ENCODE measurements around the gene SLC4A1.

Gene SLC4A1

DNA sequence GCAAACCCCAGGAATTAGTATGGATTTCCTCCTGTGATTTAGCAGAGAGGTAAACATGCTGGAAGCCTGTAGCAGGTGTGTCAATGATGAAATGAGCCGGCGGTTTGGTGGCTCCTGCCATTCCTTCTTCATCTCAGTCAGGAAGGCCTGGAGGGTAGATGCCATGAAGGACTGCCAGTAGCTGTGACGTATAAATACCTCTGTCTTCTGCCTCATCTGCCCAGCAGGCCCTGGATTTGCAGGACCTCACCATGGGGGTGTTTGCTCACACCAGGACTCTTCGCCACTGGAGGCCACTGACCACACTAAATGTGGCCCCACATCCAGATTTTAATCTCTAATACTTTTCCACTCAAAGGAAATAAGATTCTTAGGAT lies 16.1 kb upstream of the SLC4A1 start:
- no peak for DNase-seq (ENCODE audit: low spot score)
- no peak for FAIRE-seq

DNA sequence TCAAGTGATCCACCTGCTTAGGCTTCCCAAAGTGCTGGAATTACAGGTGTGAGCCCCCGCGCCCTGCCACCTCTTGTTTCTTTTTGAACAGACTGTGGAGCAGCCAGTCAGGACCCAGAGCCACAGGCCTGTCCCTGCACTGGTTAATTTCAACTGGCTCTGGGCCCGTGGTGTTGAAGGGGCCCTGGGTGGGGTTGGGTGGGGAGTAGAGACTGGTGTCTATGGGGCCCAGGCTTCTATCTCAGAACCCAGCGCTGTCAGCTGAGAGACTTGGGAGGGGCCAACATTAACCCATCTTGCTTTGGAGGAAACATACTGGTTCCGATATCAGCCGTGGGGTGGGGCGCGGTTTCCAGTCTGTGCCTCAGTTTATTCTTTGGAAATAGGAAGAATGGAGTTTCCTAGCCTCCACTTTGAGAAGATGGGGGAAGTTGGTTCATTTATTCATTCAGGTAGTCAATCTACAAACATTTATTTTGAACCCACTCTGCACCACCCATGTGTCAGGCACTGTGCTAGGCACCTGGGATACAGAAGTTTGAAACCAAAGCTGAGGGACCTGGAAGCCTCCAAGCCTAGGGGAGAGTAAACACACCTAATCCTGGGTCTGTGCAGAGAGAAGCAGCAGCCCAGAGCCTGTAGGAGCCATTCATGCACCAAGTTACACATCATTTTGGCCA lies 15.5 kb upstream of the SLC4A1 start:
- no peak for FAIRE-seq

DNA sequence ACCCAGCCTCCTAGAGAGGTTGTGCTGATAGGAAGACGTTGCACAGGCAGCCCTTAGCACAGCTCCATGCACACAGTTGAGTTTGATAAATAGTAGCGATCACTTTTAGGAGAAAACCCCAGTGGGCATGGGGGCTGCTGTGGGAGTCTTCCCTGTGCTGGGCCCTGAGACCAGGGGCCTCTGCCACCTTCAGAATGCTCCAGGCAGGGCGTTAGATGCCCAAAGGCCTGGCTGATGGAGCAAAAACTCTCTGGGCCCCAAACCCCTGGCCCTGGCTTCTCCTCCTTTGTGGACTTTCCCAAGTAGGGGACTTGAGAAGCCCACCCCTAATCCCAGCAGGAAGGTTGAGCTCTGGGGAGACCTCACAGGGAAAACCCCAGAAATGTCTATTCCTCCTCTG lies 14.3 kb upstream of the SLC4A1 start:
- FAIRE-seq (no peak), DNase-seq (ENCODE audit: low spot score) (no peak)

More for the DNA sequence above, 15.5 kb upstream of the SLC4A1 start:
- DNase-seq (ENCODE audit: low spot score), result no peak

DNA sequence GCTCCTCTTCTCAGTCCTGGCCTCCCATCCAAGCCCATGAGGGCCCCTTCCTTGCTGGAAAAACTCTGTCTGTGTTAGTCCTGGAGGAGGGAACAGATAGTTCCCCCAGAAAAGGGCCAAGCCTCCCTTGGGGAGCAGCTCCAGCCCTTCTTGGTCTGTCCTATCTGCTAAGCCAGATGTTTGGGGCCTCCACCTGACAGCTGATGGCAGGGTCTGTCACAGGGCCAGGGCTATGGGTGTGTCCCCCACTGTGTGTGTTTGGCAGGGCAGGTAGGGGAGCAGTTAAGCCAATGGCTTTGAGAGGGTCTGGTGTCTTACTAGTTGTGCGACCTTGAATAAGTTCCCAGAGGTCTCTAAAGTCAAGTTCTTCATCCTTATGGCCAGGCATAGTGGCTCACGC lies 13.6 kb upstream of the SLC4A1 start:
- DNase-seq (ENCODE audit: low spot score) (no peak), FAIRE-seq (no peak)

DNA sequence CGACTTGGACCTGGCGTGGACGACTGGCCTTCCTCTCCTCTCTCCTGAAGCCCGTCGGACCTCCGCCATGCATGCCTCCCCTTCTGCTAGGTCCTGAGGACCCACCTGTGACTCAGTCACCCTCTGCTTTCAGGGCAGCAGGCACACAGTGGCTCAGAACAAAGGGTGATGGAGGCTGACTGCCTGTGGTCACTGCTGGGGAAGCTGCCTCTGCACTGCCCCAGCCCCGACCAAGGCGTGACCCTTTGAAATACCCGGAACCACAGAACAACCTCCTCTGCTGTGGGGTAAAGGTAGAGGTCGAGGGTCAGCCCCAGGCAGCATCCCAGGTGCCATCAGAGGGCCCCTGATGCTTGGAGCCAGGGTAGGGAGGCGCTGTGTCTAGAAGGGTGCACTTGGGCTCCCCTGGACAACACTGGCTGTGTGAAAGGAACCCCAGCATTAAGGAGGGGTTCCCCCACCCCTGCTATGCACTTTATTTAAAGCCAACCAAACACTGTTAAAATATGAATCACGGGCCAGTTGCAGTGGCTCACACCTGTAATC lies 12.5 kb upstream of the SLC4A1 start:
- no peak for DNase-seq (ENCODE audit: low spot score)
- FAIRE-seq, result no peak

DNA sequence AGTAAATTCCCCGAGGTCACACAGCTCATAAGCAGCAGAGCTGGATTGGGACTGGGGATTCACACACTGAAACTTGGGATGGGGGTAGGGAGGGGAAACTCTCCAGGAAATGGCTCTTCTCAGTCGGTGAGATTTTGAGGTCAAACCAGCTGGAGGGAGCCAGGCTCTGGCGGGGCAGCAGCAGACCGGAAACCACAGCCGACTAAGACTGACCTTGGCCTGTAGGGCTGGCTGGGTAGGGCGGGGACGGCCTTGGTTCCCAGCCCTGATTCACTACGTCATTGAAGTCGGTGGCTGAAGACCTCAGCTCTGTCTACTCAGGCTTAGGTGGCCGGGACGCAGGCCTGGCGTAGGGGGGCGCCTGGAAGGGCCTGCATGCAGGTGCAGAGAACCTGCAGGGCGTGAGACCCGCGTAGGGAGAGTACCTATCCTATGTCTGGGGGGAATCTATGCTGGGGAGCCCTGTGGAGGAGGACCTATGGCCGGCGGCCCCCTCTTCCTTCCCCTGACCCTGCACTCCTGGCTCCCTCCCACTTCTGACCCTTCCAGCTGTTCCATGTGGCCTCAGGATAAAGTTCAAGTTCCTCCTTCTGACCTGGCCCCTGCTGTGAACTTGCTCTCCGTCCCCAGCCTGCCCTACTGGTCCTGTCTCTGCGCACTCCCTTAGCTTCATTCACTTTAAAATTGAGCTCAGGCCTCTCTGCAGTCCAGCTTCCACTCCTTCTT lies 11.9 kb upstream of the SLC4A1 start:
- no peak for FAIRE-seq
- peak; percentile 75 for DNase-seq (ENCODE audit: low spot score)

DNA sequence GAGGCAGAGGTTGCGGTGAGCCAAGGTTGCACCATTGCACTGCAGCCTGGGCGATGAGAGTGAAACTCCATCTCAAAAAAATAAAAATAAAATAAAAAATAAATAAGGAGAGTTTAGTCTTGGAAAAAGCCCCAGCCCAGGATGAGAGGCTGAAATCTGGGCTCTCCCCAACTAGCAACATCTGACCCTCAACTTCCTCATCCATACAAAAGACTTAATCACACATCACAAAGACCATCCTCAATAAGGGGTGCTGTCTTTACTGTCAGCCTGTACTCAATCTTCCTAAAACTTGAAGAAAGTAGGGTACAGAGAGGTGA lies 11.4 kb upstream of the SLC4A1 start:
- no peak for DNase-seq (ENCODE audit: low spot score)
- FAIRE-seq, result no peak

DNA sequence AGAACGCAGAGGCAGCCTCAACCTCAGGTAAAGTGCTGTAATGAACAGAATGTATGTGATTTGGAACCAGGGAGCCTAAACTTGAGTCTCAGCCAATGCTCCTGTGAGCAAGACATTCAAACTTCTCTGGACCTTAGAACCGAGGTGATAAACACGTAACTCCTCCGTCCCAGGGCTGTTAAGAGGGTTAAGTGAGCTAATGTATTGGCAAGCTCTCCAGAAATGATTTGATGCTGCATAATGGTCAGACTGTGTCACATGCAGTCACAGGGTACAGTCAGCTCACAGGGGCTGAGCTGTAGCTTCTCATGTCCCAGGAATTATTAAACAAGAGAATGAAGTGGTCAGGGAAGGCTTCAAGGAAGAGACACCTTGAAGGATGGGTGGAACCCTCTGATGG lies 10.0 kb upstream of the SLC4A1 start:
- DNase-seq (ENCODE audit: low spot score) (no peak), FAIRE-seq (no peak)

DNA sequence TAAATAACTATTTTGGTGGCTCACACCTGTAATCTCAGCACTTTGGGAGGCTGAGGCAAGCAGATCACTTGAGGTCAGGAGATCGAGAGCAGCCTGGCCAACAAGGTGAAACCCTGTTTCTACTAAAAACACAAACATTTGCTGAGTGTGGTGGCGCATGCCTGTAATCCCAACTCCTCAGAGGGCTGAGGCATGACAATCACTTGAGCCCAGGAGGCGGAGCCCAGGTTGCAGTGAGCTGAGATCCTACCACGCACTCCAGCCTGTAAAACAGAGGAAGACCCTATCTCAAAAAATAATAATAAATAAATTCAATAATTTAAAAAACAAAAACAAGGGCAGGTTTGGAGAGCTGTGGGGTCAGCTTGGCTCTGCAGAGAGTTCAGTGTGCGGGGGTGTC lies 5.7 kb upstream of the SLC4A1 start:
- DNase-seq (ENCODE audit: low spot score) (no peak), FAIRE-seq (no peak)

DNA sequence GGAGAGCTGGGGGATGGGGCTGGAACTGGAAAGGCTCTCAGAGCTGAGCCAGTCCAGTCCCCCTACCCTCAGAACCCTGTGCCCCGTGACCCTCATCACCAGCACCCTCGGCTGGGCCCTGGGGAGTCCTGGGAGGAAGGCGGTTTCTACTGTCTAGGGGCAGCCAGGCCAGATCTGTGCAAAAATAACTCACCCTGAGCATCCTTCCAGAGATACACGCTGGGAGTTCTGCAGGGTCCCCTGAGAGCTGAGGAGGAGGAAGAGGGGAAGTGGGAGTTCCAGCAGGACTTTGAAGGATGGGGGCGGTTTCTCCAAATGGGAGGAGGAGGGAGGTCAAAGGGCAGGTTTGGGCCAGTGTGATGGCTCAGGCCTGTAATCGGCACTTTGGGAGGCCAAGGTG lies 5.0 kb upstream of the SLC4A1 start:
- FAIRE-seq, result no peak

DNA sequence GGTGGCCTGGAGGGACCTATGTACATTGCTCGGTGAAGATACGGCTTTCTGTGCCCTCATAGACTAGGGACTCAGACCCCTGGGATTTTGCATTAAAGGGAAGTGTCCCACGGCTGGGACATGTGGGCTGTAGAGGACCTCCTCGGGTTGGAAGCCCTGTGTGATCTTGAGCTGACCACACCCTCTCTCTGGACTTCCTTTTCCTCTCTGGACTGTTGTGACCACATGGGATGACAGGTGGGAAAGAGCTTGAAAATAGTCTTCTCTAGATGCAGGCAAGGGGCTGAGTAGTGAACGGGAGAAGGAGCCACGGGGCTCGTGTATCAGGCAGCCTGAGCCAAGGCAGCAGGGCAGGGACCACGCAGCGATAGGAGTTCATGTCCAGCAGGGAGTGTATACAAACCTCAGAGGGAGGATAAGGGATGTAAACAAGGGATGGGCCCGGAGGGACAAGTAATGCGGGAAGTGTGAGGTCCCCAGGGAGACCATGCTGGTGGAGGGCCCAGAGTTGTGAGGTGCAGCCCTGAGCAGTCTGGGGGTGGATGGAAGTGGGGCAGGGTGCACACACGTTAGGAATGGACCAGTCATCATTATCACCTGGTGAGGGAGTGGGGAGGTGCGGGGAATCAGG lies 4.5 kb upstream of the SLC4A1 start:
- no peak for DNase-seq (ENCODE audit: low spot score)
- no peak for FAIRE-seq

More for the DNA sequence above, 5.0 kb upstream of the SLC4A1 start:
- no peak for DNase-seq (ENCODE audit: low spot score)

DNA sequence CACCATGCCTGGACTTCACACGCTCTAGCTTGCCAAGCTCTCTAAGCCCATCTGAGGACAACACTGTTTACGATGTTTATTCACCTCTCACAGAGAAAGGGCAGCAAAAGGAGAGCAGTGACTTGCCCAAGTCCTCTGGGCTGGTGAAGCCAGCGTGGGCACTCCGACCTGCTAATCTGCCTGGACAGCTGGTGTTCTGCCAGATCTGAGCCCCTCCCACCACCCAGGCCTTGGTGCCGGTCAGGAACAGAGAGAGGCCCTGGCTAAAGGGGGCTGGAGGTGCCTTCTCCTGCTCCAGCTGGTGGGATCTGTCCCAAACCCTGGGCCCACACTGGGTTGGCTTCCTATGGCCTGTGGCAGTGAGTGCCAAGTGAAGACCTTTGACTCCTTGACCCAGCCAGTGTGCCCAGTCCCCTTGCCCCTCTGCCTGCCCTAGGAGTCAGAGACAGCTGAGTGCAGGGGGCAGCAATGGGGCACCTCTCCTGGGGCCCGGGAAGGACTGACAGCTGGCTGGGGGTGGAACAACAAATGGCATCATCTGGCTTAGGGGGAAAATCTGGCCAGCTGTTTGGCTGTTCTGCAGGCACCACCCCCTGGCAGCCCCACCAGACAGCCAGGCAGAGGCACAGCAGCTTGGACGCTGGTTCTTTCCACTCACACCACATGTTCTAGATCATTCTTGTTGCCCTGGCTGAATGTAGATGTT lies 1.8 kb upstream of the SLC4A1 start:
- FAIRE-seq, result no peak
- DNase-seq (ENCODE audit: low spot score), result no peak

DNA sequence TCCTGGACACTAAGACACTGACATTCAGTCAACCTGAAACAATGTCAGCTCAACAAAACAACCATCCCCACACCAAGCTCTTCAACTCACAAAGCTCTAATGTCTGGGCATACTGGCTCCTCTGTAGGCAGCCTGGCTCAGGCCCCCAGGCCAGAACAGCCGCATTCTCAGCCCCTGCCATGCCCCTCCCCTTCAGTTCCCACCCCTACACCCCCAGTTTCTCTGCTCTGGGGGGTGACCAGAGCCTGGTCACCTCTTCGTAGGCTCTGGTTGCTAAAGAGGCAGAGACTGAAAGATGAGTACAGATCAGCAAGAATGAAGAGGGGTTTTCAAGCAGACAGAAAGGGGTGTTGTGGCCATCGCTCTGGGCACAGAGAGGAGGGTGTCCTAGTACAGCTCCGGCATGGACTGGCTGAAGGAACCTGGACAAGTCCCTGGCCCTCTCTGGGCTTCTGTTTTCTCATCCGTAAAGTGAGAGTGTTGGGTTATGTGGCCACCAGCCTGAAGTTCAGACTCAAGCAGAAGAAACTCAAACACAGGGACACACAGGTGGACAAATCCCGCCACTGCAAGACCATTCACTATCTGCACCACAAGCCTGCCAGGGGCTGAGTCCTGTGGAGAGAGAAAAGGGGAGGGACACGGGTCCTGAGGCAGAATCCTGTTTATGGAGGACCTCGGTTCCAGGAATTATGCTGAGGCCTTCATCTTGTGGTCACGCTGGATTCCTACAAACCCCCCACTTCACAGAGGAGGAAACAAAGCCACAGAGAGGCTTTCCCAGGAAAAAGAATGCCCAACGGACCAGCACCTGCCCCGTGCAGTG lies 987 bp upstream of the SLC4A1 start:
- no peak for FAIRE-seq
- DNase-seq (ENCODE audit: low spot score), result no peak

DNA sequence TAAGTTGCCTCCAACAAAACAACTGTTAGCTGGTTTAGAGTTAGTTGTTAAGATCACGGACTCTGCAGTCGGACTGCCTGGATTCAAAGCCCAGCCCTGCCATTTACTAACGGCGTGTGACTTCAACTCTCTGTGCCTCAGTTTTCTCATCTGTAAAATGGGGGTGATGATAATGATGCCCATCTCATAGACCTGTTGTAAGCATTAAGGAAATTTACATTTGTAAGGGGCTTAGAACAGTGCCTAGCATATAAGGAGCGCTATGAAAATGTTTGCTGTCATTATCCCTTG lies 825 bp downstream of the SLC4A1 start:
- FAIRE-seq, result no peak

DNA sequence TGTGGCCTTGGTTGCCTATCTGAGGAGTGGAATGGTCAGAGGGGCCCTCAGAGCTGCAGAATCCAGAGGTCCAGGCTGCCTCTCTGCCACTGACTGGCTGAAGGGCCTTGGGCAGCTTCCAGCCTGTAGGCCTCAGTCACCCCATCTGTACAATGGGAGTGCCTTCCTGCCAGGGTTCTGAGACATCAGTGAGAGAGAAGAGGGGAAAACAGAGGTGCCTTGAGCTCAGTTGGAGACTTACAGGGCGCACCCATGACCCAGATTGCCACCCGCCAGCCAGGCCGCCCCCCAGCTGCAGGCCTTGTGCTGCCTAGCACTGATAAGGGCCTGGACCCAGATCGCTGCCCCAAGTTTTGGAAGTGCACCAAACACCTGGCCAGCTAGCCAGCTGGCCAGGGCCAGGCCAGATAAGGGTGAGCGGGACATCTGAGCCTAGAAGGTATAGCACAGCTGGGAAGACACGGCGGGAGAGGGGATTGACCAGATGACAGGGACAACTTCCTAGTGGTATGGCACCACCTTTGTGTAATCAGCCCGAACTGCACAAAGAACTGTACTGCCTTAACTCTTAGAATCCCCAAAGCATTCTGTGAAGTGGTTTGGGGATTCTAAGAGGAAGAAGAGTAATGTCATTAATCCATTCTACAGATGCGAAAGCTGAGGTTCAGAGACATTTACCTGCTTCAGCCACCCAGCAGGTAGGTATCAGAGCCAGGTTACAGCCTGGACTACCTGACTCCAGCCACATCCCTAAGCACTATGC lies 1.4 kb downstream of the SLC4A1 start:
- DNase-seq (ENCODE audit: low spot score) (no peak), FAIRE-seq (no peak)

More for the DNA sequence above, 825 bp downstream of the SLC4A1 start:
- no peak for DNase-seq (ENCODE audit: low spot score)

DNA sequence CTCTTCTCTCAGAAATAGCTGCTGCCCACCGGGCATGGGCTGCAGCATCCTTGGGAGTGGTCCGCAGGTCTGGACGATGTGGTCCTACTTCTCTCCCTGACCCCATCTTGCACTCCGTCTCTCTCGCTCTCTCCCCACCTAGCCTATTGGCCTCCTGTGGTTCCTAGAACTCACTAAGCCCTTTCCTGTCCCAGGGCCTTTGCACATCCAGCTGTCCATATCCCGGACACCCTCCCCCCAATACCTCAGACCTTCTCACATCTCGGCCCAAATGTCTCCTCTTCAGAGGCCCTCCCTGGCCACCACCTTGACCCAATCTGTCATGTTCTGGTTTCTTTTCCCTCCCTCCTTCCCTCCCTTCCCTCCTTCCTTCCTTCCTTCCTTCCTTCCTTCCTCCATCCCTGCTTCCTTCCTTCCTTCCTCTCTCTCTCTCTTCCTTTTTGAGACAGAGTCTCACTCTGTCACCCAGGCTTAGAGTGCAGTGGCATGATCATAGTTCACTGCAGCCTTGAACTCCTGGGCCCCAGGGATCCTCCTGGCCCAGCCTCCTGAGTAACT lies 4.5 kb downstream of the SLC4A1 start:
- FAIRE-seq (no peak), DNase-seq (ENCODE audit: low spot score) (no peak)

DNA sequence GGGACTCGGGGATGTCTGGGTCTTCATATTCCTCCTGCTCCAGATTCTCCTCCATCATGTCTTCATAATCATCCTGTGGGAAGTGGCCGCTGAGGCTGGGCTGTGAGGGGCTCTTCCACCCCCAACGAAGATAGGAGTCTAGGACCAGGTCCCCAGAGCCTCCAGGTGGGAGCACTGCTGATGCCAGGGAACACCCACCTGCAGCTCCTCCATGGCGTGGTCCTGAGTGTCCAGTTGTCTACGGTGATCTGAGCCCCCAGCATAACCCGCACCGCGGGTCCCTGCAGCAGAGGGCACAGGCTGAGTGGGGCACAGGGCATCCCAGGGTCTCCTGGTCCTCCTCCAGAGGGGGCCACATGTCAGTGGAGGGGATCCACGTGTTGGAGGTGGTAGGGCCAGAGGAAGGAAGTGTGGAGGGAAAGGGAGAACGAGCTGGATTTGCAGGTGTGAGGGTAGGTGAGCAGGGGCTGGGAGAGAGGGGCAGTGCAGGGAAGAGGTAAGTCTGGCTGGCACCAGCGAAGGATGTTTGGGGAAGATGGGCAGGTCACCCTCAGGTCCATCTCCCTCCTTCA lies 5.2 kb downstream of the SLC4A1 start:
- DNase-seq (ENCODE audit: low spot score) (no peak), FAIRE-seq (no peak)

DNA sequence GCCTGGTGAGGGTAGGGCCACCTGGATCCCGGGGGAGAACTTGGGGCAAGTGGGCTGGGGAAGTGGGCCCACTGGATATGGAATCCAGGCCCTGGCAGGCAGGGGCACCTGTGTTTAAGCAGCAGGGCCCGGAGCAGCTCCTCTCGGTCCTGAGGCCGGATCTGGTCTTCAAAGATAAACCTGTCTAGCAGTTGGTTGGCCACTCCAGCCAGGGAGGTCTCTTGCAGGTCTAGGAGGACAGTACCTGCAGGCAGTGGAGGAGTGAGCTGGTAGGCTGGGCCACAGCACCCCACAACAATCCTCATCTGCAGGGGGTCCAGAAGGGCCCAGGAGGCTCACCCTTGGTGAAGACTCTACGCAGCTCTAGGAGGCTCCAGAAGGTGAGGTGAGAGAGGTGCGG lies 7.6 kb downstream of the SLC4A1 start:
- FAIRE-seq (no peak), DNase-seq (ENCODE audit: low spot score) (no peak)

DNA sequence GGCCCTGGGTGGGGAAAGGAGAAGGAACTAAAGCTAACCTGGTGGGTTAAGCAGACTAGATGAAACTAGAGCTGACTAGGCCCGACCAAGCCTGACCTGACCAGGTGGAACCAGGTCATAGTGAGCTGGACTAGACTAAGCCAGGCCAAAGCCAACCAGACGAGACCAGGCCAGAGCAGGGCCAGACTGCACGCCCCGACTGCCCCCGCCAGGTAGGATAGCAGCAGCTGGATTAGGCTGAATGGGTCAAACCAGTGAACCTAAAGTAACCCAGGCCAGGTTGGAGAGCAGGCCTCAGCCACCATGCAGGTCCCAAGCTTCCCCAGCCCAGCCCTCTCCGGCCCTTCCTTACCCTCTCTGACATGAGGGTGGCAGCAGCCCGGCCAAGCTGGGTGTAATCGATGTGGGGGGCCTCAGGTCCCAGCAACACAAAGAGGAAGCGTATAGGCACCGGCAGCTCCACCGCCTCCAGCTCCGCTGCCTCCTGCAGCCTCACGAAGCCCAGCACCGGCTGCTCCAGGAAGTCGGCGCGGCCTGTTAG lies 9.1 kb downstream of the SLC4A1 start:
- no peak for FAIRE-seq

More for the DNA sequence above, 9.1 kb downstream of the SLC4A1 start:
- no peak for DNase-seq (ENCODE audit: low spot score)

Data from urothelium cell line (cell line).